HG03575 (cell line): ENCODE measurements around the gene ASPHD2.
"Not testable (repeated sequence)": the region's sequence is repeated elsewhere in the genome, so short reads cannot be mapped to it uniquely, and the experiment has no call there.

Source experiments
- ATAC-seq: cut with Tn5 transposase; IDR thresholded peaks from one replicate; pipeline ENCODE4 v1.9.1; 2021; ENCODE audit not compliant: unreplicated experiment, insufficient number of reproducible peaks, low FRiP score; ENCODE audit errors: extremely low read depth

The ASPHD2 gene

GRCh38 chr22:26410386-26410785 is 18.7 kb upstream of the ASPHD2 start:
- no peak for ATAC-seq

DNA sequence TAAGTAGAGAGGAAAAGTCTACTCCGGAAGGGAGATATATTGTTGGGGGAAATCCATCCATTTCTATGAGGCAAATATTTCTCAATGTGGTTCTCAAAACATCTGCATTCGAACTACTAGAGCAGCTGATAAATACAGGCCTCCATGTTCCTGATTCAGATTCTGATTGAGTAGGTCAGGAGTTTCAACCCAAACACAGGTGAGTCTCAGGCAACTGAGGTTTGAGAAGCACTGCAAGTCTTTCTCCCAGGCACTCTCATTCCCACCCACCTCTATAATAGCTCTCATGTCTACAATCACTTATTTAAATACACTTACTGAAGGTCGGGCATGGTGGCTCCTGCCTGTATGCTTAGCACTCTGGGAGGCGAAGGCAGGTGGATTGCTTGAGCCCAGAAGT is 14.7 kb upstream of the ASPHD2 start:
- no peak for ATAC-seq

- ATAC-seq, result no peak
Measured at GRCh38 chr22:26416256-26416655, 12.8 kb upstream of the ASPHD2 start.

- no peak for ATAC-seq
Measured at GRCh38 chr22:26416670-26417276, 12.3 kb upstream of the ASPHD2 start.

GRCh38 chr22:26417406-26417805 is 11.7 kb upstream of the ASPHD2 start:
- no peak for ATAC-seq

DNA sequence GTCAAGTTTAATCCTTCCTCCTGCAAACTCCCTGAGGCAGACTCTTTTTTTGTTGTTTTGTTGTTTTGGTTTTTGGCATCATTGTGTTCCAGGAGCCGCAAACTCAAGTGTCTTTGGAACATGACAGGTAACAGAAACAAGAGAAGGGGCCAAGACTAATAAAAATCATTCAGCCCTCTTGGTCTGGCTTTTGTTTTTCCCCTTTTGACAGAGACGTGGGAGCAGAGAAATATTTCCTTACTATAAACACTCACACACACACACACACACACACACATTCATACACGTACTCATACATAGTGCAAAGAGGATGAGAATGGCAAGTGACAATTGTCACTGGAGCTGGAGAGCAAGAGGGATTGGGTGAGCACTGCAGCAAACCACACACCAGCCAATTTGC is 10.4 kb upstream of the ASPHD2 start:
- no peak for ATAC-seq

DNA sequence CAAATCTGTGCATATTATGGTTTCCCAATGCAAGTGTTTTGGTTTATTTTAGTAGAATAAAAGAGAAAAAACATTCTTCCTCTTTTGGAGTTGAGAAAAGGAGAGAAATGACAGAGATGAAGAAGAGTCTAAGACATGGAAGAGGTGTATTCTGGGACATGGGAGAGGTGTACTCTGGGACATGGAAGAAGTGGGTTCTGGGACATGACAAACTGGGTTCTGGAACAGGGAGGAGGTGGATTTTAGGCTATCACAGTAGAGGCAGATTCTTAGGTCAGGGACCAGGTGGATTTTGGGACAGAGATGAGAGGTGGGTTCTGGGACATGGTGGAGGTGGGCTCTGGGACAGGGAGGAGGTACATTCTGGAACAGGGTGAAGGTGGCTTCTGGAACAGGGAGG is 2.1 kb upstream of the ASPHD2 start:
- ATAC-seq, result no peak

DNA sequence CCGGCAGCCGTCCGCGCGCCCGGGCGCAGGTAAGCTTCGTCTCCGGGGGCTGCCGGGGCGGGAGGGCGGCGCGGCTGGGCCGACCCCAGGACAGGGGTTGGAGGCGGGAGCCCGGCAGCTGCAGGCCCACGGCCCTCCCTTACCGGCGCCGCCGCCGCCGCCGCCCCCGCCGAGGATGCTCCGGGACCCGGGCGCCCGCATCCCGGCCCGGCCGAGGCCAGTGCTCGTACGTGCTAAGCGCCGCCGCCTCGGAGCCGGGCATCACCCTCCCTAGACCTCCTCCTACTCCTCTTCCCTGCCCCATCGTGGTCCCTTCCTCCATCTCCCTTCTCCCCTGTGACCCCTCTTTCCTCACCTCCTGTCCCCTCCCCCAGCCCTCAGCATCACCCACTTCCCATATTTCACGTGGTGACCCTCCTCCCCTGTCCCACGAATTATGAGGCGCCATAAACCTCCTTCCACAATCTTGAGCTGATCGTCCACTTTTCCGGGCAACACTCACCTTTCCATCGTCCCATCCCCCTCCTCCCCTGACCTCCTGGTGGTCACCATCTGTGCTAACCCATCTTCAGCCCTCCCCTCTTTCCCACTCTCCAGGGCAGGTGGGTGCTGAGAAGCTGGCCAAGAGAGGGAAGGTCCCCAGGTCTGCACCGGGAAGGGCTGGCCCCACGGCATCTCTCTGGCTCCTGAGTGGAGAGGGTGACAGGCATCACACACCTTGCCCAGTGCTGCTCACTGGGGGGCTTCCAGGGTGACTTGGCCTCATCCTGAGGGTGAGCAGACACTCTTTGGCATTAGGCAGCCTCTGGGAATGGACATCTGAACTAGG is 612 bp downstream of the ASPHD2 start:
- ATAC-seq, result no peak

DNA sequence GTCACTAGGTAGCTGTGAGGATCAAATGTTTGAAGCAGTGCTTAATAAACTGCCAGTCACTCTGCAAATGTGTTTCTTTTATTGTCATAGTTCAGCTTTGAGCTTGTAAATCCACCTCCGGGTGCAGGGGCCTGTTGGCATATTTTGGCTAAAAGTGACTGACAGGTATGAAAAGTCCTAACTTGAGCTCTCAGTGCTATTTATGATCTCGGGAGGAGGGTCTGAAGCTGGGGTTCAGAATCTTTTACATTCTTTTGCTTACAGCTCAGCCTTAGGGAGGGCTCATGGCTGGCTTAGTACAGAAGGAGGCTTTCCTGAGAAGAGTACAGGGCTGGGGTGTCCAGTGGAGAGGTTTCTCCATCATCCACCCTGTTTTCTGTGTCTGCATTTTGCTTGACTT is 1.5 kb downstream of the ASPHD2 start:
- ATAC-seq, result no peak

- no peak for ATAC-seq
Measured at GRCh38 chr22:26431261-26431995, 2.4 kb downstream of the ASPHD2 start.

DNA sequence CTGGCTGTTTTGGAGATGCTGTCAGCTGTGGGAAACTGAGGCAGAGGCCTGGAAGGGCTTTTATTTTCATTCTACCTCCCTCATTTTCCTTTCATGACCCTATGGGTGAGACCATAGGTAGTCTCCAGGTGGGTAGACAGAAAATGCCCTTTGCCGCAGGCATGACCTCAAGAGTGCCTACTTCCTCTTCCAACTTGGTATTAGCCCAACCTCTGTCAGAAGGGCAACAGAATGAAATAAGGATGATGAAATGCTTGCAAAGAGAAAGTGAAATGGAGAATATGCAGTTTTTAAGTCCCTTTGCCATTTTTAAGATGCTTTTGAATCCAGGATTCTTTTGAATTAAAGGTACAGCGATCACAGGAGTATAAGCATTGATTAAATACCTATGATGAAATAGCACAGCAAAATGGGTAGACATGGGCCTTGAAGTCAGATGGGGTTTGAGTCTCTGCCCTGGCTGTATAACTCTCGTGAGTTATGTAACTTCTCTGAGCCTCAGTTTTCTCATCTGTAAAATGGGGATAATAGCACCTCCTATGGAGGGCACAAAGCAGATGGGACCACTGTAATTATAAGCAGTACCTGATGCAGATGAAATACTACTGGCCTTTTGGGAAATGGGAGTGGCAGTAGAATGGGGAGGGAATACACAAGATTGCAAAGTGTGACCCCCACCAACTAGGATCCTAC is 3.7 kb downstream of the ASPHD2 start:
- ATAC-seq, result no peak

GRCh38 chr22:26433805-26434204 is 4.7 kb downstream of the ASPHD2 start:
- ATAC-seq, result no peak

DNA sequence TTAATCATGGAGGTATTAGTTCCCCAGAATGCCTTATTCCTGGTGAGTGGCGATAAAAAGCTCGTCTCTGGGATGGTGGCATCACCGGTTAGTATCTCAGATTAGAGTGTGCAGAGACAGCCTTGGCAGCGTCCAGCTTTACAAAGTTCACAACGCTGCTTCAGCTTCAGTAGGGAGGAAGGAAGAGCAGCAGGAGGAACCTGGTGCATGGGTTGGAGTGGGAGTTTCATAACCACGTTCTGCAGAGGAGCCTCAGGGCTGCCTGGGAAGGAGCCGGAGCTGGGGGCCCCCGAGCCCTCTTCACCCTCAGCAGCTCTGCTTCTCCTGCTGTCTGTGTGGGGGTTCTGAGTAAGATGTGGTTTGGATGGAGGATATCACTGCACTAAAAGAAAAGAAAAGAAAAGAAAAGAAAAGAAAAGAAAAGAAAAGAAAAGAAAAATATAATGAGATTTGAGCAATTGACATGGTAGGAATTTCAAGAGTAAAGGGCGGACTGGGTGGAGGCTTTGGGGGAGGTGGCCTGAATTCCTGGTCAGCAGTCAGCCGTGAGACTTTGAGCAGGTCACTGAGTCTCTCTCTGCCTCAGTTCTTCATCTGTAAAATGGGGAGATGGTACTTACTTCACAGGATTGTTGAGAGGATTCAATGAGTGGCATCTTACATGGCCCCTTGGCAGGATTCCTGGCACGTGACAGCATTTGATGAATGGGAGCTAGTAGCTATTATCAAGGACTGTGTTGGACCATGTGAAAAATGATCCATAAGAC is 6.5 kb downstream of the ASPHD2 start:
- ATAC-seq, result no peak

GRCh38 chr22:26436903-26437515 is 7.9 kb downstream of the ASPHD2 start:
- ATAC-seq, result no peak

DNA sequence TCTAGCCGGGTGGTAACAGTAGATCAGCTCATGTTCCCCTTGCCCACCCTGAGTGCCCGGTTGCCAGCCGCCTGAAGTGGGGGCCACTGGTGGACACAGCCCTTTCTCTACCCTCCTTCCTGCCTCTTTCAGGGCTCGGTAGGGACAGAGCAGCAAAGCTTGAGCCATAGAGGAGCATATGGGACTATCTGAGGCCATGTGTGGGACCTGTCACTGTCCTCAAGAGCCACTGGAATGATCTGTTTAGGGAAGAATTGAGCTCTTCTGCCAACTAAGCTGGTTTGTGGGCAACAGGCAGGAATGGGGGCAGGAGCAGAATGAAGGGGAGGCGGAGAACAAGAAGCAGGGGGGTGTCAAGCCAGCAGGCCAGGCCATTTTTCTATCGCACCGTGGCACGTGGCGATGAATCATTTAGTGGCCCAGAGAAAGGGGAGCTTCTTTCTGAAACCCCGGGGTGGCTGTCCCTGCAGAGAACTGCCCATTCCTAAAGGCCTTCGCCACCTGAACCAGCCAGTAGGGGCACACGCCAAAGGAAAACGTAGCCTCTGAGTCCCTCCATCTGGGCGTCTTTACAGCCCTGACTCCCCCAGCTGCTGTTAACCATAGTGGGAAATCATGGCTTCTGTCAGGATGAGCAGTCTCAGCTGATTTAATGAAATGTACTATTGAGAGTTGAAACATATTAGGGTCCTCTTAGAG is 8.8 kb downstream of the ASPHD2 start:
- ATAC-seq, result no peak

DNA sequence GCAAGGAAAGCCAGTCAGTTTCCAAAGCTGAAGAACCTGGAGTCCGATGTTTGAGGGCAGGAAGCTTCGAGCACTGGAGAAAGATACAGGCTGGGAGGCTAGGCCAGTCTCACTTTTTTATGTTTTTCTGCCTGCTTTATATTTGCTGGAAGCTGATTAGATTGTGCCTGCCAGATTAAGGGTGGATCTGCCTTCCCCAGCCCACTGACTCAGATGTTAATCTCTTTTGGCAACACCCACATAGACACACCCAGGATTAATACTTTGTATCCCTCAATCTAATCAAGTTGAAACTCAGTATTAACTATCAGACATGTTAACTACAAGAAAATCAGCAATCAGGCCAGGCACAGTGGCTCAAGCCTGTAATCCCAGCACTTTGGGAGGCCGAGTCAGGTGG is 9.7 kb downstream of the ASPHD2 start:
- ATAC-seq, result not testable (repeated sequence)

GRCh38 chr22:26439559-26439958 is 10.5 kb downstream of the ASPHD2 start:
- no peak for ATAC-seq
